ENCODE results near the gene RAB29.

Gene RAB29

GRCh38 chr1:205749234-205750137 is 25.8 kb downstream of the RAB29 start:
- peak overlapping the region; percentile 97 for H3K27ac ChIP-seq
- no peak for TF ChIP-seq CTCF (IDR thresholded peaks at IDR 0.05)
- TF ChIP-seq ZFX (IDR thresholded peaks at IDR 0.05; ENCODE audit: borderline replicate concordance) = no peak

GRCh38 chr1:205748403-205749233 is 26.7 kb downstream of the RAB29 start:
- peak overlapping the region; percentile 97 for H3K27ac ChIP-seq
- TF ChIP-seq CTCF (IDR thresholded peaks at IDR 0.05) = no peak
- TF ChIP-seq ZFX (IDR thresholded peaks at IDR 0.05; ENCODE audit: borderline replicate concordance) = no peak

GRCh38 chr1:205746757-205747412 is 28.4 kb downstream of the RAB29 start:
- peak overlapping the region; percentile 97; the same call in 1 of the 2 replicates for H3K27ac ChIP-seq

GRCh38 chr1:205744403-205744802 is 30.9 kb downstream of the RAB29 start:
- no peak overlapping the region for H3K27ac ChIP-seq
- no peak for TF ChIP-seq ZFX (IDR thresholded peaks at IDR 0.05; ENCODE audit: borderline replicate concordance)
- no peak for TF ChIP-seq CTCF (IDR thresholded peaks at IDR 0.05)

More at GRCh38 chr1:205746757-205747412, 28.4 kb downstream of the RAB29 start:
- TF ChIP-seq CTCF (IDR thresholded peaks at IDR 0.05) (no peak), ZFX (IDR thresholded peaks at IDR 0.05; ENCODE audit: borderline replicate concordance) (no peak)

GRCh38 chr1:205743977-205744376 is 31.3 kb downstream of the RAB29 start:
- TF ChIP-seq ZFX (IDR thresholded peaks at IDR 0.05; ENCODE audit: borderline replicate concordance) (no peak), CTCF (IDR thresholded peaks at IDR 0.05) (no peak)
- peak overlapping the region; percentile 2; the same call in 1 of the 2 replicates for H3K27ac ChIP-seq

GRCh38 chr1:205741681-205742080 is 33.6 kb downstream of the RAB29 start:
- TF ChIP-seq CTCF (IDR thresholded peaks at IDR 0.05) (no peak), ZFX (IDR thresholded peaks at IDR 0.05; ENCODE audit: borderline replicate concordance) (no peak)
- 0 out of 2 replicates have a peak overlapping the region, but pooled peaks have one; percentile 0 for H3K27ac ChIP-seq

Data from 22Rv1 (cell line).